ENCODE data around the gene KIRREL2. TPM values are rescaled to one million over a fixed set of nuclear protein-coding genes. Genes with fewer than 3 reads are reported as not detected.

KIRREL2 gene
- total RNA-seq, 3 donors from 2014 or later (not counting 1 experiment from before 2014, with no cell fraction given) = 0.27 TPM; not detected in 2

- no peaks in the 10 kb centered on the region for H3K9me3 ChIP-seq (ENCODE audit: control insufficient read depth, insufficient read depth, low read length)
- no peaks in the 10 kb centered on the region for H3K27me3 ChIP-seq (ENCODE audit: control insufficient read depth, insufficient read depth, low read length)
- no peaks in the 10 kb centered on the region for H3K36me3 ChIP-seq (ENCODE audit: control insufficient read depth, insufficient read depth, low read length)
- ATAC-seq (no peak), DNase-seq (no peak)
- intact Hi-C loops (cut with micrococcal nuclease) = no loop called here
- no peak overlapping the region for H3K27ac Mint-ChIP-seq
- no peak overlapping the region for H3K4me3 ChIP-seq (ENCODE audit: low read length)
- 90% methylated on average over 9 of the region's 9 CpGs for WGBS (ENCODE audit: insufficient coverage)
- no peaks in the 10 kb centered on the region for H3K4me1 ChIP-seq (ENCODE audit: control insufficient read depth, insufficient read depth, low read length)
- H3K4me1 Mint-ChIP-seq = no peaks in the 10 kb centered on the region
- no peaks in the 10 kb centered on the region for H3K9me3 Mint-ChIP-seq
- H3K4me3 Mint-ChIP-seq = no peak overlapping the region
- no peak overlapping the region for H3K27ac ChIP-seq (ENCODE audit: low read length)
- no peak for TF ChIP-seq CTCF (IDR thresholded peaks at IDR 0.05)
- peaks cover 0 to 13% of the 10 kb centered on the region in 2 donors for H3K27me3 Mint-ChIP-seq (ENCODE audit: low read depth in 2 of 2)
- H3K36me3 Mint-ChIP-seq = no peaks in the 10 kb centered on the region
These were observed 39.9 kb upstream of the KIRREL2 start for GRCh38 chr19:35816846-35817245.

DNA sequence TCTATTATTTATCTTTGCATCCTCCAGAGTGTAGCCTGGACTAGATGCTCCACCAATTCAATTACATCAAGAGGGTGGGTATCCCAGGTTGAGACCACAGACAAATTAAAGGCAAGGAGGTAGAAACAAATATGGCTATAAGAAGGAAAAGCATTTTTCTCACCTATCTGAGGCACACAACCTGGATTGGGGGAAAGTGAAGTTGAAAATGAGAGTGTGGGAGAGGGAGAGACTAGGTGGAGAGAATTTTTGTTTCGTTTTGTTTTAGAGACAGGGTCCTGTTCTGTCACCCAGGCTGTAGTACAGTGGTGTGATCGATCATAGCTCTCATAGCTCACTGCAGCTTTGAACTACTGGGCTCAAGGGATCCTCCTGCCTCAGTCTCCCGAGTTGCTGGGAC, 38.3 kb upstream of the KIRREL2 start:
- ATAC-seq (no peak), DNase-seq (no peak)
- Mint-ChIP-seq H3K36me3 (no peaks in the 10 kb centered on the region), H3K27ac (no peak overlapping the region), H3K4me3 (no peak overlapping the region), H3K4me1 (no peaks in the 10 kb centered on the region), H3K9me3 (no peaks in the 10 kb centered on the region), H3K27me3 (ENCODE audit: low read depth in 2 of 2) (peaks cover 0 to 11% of the 10 kb centered on the region in 2 donors)
- no peaks in the 10 kb centered on the region for H3K9me3 ChIP-seq (ENCODE audit: control insufficient read depth, insufficient read depth, low read length)
- 65% methylated on average over 3 of the region's 3 CpGs for WGBS (ENCODE audit: insufficient coverage)
- H3K27me3 ChIP-seq (ENCODE audit: control insufficient read depth, insufficient read depth, low read length) = no peaks in the 10 kb centered on the region
- intact Hi-C loops (cut with micrococcal nuclease) = no loop called here
- no peaks in the 10 kb centered on the region for H3K4me1 ChIP-seq (ENCODE audit: control insufficient read depth, insufficient read depth, low read length)
- TF ChIP-seq CTCF (IDR thresholded peaks at IDR 0.05) = no peak
- H3K4me3 ChIP-seq (ENCODE audit: low read length) = no peak overlapping the region
- no peak overlapping the region for H3K27ac ChIP-seq (ENCODE audit: low read length)
- no peaks in the 10 kb centered on the region for H3K36me3 ChIP-seq (ENCODE audit: control insufficient read depth, insufficient read depth, low read length)

GRCh38 chr19:35822579-35822978, 34.1 kb upstream of the KIRREL2 start:
- H3K36me3 ChIP-seq (ENCODE audit: control insufficient read depth, insufficient read depth, low read length) = no peaks in the 10 kb centered on the region
- no peak for ATAC-seq
- H3K4me3 ChIP-seq (ENCODE audit: low read length) = no peak overlapping the region
- H3K4me1 ChIP-seq (ENCODE audit: control insufficient read depth, insufficient read depth, low read length) = no peaks in the 10 kb centered on the region
- H3K4me3 Mint-ChIP-seq = no peak overlapping the region
- no peaks in the 10 kb centered on the region for H3K27me3 ChIP-seq (ENCODE audit: control insufficient read depth, insufficient read depth, low read length)
- no peak overlapping the region for H3K27ac ChIP-seq (ENCODE audit: low read length)
- no peaks in the 10 kb centered on the region for H3K9me3 ChIP-seq (ENCODE audit: control insufficient read depth, insufficient read depth, low read length)
- no peaks in the 10 kb centered on the region for H3K4me1 Mint-ChIP-seq
- intact Hi-C loops (cut with micrococcal nuclease) = no loop called here
- peaks cover 0 to 6% of the 10 kb centered on the region in 2 donors for H3K27me3 Mint-ChIP-seq (ENCODE audit: low read depth in 2 of 2)
- H3K9me3 Mint-ChIP-seq = no peaks in the 10 kb centered on the region
- no peak for DNase-seq
- 48% methylated on average over 3 of the region's 3 CpGs for WGBS (ENCODE audit: insufficient coverage)
- no peaks in the 10 kb centered on the region for H3K36me3 Mint-ChIP-seq
- no peak overlapping the region for H3K27ac Mint-ChIP-seq
- no peak for TF ChIP-seq CTCF (IDR thresholded peaks at IDR 0.05)

GRCh38 chr19:35824150-35824549, 32.6 kb upstream of the KIRREL2 start:
- Mint-ChIP-seq H3K27ac (no peak overlapping the region), H3K36me3 (no peaks in the 10 kb centered on the region), H3K9me3 (no peaks in the 10 kb centered on the region), H3K27me3 (ENCODE audit: low read depth in 2 of 2) (peaks cover 0 to 2% of the 10 kb centered on the region in 2 donors), H3K4me3 (no peak overlapping the region), H3K4me1 (no peaks in the 10 kb centered on the region)
- no peak for ATAC-seq
- WGBS (ENCODE audit: insufficient coverage) = 86% methylated on average over 1 of the region's 5 CpGs
- Histone ChIP-seq H3K4me1 (ENCODE audit: control insufficient read depth, insufficient read depth, low read length) (no peaks in the 10 kb centered on the region), H3K27ac (ENCODE audit: low read length) (no peak overlapping the region), H3K4me3 (ENCODE audit: low read length) (no peak overlapping the region), H3K36me3 (ENCODE audit: control insufficient read depth, insufficient read depth, low read length) (no peaks in the 10 kb centered on the region), H3K9me3 (ENCODE audit: control insufficient read depth, insufficient read depth, low read length) (no peaks in the 10 kb centered on the region), H3K27me3 (ENCODE audit: control insufficient read depth, insufficient read depth, low read length) (no peaks in the 10 kb centered on the region)
- no peak for DNase-seq
- TF ChIP-seq CTCF (IDR thresholded peaks at IDR 0.05) = no peak
- intact Hi-C loops (cut with micrococcal nuclease) = no loop called here

All from natural killer cell (primary cell).